ENCODE measurements around the gene RIC3.

Gene RIC3, protein sequence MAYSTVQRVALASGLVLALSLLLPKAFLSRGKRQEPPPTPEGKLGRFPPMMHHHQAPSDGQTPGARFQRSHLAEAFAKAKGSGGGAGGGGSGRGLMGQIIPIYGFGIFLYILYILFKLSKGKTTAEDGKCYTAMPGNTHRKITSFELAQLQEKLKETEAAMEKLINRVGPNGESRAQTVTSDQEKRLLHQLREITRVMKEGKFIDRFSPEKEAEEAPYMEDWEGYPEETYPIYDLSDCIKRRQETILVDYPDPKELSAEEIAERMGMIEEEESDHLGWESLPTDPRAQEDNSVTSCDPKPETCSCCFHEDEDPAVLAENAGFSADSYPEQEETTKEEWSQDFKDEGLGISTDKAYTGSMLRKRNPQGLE

DNA sequence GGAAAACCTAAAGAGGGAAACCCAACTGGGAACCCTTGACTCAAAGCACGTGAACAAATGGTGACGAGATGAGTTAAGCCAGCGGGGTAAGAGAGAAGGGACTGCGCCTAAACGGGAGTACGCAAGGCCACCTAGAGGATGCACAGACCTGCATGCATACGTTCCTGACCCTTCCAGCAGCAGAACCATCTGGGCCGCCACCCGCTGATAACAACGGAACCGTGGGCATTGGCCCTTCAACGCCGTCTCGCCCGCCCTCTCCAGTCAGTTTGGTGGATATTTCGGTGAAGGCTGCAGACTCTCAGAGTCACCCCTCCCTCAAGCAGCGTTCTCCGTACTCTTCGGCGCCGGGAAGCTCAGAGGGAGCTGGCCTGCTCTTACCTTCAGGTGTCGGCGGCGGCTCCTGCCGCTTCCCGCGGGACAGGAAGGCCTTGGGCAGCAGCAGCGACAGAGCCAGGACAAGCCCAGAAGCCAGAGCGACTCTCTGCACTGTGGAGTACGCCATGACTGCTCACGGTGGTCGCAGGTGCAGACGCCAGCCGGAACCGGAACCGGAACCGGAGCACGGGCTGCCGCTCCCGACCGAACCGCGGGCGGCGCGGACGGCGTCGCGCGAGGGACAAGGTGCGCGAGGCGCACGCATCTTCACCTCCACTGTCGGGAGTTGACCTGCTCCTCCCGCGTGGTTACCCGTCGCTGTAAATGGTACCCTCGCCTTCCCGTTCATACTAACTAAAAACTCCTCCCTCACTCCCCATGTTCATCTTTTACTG, at the start of gene RIC3:
TSS of gene RIC3 (minus strand) at position 541 of the 773 bp plus-strand sequence. CDS start at position 505, 36 bp downstream.
- DNase-seq: peak; percentile 71 to 89 (median 89)

DNA sequence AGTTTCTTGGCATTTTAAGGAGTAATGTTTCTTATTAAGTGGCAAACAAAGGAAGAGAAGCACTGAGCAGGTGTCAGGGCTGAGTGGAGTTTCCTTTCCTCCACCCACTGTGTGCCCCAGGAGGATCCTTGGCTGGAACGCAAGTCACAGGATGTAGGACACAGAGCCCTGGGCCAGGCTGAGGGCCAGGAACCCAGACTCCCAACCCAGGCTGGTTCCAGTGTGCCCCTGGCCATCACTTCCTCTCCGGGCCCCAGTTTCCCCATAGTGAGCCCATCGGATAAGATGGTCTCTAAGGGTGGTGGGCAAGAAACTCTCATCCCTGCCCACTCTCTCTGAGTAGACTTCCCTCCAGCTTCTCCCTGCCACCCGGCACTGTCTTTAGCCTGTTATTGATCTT, 49.6 kb upstream of the RIC3 start:
- no peak for DNase-seq

DNA sequence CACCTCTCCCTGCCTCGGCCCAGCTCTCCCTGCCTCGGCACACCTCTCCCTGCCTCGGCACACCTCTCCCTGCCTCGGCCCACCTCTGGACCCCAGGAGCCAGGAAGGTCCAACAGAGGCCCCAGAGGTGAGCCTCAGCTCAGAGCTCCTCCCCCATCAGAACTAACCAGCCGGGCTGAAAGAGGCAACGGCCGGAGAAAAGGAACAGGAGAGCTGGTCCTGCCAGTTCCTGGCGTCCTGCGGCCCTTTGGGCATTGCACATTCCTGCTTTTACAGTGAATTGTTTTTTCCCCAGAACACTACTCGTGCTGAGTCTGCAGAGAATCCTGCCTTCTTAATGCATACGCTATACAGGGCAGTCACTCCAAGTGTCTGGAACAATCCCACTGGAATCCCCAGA, 49.1 kb upstream of the RIC3 start:
- no peak for DNase-seq

DNA sequence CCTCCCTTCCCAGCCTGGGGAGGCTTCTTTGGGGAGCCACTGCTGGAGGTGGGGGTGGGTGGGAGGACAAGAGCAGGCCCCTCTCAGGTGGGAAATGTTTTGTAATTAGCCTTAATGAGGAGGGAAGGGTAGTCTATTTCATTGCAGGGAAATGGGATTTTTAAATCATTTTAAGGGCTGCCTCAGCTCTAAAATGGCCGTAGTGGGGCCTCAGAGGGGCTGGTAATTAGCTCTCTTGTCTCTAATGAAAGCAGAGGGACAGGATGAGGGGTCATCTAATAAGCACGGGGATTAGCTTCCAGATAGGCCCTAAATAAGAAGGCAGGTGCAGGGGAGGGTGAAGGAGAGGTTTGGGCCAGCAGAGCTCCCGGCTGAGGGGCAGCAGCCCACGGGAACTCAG, 48.3 kb upstream of the RIC3 start:
- DNase-seq: no peak

DNA sequence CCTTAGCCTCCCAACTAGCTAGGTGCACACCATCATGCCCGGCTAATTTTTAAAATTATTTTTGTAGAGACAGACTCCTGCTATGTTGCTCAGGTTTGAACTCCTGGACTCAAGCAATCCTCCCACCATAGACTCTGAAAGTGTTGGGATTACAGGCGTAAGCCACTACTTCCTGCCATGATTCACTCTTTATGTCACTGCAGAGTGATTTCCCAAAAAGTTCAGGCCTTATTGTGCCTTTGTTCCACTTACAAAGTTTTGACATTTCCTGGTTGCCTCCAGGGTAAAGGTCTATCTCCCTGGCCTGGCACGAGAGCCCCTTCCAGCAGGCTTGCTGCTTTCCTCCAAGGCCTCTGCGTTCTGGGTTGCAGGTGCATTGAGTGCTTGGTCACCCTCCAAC, 44.6 kb upstream of the RIC3 start:
- no peak for DNase-seq

DNA sequence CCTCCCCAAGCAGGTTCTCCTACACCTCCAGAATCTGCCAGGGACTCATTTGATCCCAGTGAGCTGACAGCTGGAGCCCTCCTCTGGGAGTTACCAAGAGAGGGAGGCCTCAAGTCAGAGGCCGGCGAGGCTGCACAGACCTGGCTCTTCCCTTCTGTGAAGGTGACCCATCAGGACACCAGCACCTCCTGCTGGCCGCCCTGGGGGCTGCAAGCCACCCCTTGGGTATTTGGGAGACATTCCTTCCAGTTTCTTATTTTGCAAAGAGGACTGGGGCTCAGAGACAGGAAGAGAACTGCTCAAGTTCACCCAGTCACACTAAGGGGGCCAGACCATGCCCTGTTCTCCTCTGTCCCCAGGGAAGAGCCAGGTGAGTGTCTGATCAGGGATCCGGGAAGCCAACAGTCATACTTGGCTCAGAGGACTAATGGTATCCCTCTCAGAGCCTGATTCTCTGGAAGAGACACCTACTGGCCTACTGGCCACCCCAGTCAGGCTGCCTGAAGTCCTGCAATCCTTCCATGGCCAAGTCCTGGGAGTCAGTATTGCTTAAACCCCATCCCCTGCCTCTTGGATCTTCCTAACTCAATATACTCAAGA, 40.5 kb upstream of the RIC3 start:
- no peak for DNase-seq

DNA sequence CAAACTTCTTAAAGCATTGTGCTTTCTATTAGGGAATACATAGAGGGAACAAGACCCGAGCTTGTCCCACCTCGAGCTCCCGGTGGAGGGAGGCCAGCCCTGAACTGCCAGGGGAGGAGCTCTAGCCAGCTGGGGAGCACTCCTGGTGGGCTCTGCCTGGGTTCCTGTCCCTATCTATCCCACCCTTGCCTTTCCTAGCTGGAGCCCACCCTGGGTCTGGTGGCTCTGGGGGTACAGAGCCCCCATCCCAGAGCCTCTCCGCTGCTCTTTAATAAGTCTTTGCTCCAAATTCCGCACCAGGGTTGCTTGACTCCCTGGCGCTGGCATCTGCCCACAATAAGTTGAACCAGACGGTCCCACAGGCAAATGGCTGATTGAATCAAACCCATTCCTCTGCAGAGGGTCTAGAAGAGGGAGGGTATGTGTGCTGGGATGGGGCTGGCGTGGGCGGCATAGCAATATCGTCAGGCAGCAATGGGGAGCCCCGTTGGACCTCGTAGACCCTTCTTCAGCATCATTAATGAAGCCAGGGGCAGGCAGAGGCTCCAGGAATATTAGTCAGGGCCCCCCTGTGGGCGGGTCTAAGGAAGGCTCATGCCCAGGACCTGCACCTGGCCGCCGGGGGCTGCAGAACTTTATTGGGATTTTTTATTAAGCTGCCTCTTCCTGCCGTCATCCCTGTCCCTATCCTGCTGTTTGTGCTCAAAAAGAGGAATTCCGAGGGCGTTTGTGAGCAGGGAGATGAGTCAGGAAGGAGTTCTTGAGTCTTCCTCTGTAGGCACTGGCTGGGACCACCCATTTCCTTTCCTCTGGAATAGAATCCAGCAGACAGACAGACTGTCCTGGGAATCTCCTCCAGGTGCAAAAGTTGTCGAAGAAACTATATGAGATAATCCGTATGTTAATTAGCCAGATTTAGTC, 38.5 kb upstream of the RIC3 start:
- no peak for DNase-seq

DNA sequence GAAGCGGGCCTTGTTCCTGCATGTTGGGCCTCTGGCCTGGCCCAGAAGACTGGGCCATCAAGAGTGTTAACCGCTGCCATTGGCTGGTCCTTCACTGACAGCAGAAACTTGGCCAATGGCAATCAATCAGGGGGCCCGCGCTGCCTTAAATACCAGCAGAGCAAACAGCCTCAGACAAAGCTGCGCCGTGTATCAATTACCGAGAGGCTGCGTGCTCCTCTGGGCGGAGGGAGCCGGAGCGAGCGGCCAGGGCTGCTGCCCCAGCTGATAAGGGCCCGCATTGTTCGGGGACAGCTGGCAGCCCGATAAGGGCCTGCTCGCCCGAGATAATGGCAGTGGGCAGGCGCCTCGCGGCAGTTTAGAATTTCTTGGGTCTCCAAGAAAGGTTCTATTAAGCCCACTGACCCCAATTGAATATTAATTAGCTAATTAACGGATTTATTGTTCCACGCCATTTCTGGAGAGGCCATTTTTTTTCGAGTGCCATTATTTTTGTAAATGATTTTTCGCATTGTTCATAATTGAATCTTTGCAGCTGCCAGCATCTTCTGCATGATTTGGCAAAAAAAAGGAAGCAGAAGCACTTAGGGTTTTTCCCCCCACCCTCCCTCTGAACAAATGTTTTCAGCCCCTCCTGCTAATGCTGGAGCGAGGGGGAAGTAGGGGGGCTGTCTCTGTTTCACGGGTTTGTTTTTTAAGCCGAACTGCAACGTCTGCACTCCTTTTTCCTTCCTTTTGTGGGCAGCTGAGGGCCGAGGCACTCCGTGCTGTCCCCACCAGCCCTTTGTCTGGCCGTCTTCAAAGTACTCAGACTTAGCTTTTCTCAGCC, 37.6 kb upstream of the RIC3 start:
- DNase-seq: peak in 2 of 3 experiments; percentile 45 to 79

DNA sequence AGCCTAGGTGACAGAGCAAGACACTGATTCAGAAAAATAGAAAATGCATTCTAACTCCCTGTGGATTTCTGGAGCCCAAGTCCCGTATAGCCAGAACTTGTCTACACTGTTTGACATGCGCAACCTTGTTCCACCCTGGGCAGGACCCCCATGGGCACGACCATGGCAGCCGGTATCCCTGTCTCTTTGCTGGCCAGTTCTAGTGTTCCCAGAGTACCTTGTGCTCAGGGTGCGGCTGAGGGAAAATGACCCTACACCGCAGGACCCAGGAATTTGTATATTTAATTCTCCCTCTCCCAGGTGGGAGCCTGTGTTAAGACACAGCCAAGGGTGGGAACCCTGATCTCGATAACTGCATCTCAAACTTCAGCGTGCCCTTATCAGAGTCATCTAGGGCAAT, 36.7 kb upstream of the RIC3 start:
- no peak for DNase-seq

DNA sequence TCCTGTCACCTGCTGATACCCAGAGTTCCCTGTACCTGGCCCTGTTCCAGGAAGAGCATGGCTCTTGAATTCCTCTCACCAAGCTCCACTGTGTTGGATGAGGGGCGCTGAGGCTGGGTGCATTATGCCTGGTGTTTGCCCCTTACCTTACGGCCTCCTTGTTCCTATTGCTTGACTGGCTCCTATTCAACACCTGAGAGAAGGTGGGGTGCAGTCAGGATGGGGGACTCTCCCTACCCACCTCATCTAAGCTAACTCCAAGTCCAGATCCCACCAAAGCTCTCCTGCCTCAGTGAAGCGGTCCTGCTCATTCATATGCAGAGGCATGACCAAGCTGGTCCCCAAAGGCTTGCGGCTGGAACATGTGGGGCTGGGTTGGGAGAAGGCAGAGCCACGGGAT, 35.8 kb upstream of the RIC3 start:
- no peak for DNase-seq

DNA sequence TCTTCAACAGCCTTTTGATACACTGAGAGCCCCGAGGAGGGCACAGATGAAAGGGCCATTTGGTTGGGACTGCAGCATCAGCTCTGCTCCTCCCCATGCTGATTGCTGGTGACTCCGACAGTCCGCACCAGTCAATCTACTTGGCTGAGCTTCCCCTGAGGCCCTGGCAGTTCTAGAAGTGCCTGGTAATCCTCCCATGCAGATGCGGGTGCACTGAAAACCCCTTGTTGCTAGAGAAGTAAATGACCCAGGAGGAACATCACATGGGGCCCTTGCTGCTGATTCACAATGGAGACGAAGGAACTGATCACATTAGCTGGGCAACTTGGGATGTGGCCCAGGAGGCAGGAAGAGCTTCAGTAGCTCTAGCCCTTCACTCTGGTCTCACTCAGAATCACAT, 35.2 kb upstream of the RIC3 start:
- no peak for DNase-seq

DNA sequence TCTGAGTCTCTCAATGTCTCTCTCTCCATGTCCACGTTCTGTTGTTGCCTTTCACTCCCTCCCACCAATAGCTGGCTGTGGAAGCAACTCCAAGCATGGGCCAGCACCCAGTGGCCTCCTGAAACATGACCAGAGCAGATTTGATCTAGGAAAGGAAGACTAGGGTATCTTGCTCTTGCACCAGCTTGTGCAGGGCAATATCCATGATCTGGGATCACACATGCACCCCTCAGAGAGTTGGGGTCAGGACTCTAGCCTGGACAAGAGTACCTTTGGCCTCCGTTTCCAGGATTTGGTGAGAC, 34.5 kb upstream of the RIC3 start:
- DNase-seq: no peak

DNA sequence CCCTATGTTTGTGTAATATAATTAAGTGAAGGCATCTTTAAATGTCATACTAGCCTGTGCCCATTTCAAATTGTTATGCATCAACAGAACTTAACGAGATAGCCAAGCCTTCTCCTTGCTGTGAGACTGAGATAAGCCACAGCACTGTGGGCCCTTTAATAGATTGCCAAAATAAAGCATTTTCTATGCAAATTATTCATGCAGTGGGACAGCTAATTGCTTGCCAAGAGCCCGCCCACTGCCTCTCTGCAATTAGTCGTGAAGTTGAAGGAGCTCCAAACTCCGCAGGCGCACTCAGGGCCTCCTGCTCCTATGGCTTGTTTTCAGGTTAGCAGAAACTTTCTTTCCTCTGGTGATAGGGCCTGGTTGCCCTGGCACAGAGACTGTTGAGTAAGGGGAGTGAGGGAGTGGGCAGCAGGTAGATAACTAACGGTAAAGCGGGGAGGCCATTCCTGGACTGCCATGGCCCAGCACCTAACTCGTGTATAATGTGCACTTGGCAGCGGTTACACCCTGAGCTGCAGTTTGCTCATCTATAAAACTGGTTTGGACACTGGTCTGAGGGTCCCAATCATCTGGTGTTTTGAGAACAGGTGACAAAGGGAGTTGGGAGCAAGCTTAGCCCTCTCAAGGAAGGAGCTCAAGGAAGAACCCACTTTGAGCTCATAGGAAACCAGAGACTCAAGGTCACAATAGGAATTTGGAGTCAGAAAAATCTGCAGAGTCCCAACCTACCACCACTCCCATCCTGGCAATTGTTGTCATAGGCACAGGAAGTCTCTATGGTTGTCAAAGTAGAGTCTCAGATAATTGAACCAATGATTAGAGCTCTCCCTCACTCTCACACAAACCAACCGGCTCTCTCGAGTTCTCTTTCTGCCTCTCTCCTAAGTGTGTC, 33.9 kb upstream of the RIC3 start:
- no peak for DNase-seq

DNA sequence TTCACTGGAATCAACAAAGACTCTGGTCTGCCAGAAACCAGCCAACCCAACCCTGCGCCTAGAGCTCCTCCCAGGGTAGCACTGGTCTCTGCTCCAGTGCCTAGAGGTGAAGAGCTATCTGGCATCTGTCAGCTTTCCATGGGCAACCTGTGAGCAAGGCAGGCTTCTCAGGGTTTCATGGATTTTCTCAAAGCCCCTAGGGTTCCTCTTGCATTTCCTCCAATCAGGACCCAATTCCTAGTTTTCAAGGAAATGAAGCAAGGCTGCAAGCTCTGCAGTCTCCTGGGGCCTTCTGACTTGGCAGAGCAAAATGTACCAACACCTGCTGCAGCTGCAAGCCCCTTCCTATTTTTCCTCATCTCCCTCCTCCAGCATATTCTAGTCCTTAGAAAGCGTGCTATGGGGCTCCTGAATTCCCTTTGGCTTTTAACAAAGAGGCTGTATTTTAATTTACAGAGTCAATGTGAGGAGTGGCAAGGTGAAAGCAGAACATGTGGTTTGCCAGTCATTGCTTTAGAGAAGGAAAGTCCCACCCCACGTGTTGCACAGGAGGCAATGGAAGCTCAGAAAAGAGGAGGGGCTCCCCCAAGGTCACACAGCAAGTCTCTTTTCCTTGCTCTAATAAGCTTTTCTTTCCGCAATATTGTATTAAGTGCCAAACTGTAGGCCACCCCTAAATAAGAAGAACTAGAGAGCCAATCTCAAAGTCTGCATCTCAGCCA, 33.0 kb upstream of the RIC3 start:
- DNase-seq: no peak

DNA sequence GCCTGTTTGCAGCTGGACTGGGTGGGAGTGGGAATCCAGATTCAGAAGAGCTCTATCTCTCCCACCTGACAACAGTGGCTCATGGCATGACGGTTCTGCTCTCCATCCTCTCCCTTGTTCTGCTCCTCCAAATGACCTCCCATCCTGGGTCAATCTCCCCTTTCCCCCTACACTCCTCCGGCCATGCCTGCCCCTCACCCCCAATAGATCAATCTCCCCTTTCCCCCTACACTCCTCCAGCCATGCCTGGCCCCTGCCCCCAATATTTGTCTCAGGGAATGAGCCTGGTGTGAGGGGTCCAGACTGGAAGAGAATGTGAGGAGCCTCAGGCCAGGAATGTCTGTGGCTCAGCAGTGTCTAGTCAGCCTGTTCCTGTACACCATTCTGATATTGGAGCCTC, 30.9 kb upstream of the RIC3 start:
- no peak for DNase-seq

DNA sequence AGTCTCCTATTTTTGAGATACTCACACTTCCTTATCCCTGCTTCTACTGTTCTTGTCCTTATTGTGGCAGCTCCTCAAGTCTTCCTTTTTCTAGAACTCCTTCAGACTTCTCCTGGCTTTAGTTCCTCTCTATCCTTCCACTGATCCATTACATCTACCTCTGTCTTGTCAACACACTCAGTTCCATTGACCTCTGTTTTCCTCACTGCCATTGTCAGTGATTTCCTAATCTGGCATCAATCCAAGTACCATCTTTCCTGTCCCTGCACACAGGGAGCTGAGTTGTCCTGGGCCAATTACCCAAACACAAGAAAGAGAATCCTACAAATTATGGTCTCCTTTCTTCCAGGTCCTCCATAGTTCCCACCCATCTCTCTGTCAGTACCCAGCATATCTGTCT, 27.9 kb upstream of the RIC3 start:
- DNase-seq: no peak

DNA sequence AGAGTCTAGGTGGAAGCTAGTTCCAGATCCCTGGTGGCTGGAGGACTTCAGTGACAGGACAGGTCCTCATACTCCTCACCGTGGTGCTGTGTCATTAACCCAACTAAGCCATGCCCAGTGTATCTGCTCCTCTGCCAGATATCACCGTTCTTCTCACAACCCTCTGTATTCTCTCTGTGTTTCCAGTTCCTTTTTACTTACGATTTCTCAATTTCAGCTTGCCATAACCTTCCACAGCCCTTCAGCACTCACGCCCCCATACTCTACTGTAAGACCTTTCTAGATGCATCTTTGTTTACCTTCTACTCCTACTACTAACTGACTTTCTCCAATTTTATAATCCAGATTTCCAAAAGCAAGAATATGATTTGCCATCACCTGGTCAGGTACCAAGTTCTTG, 26.1 kb upstream of the RIC3 start:
- DNase-seq: no peak

DNA sequence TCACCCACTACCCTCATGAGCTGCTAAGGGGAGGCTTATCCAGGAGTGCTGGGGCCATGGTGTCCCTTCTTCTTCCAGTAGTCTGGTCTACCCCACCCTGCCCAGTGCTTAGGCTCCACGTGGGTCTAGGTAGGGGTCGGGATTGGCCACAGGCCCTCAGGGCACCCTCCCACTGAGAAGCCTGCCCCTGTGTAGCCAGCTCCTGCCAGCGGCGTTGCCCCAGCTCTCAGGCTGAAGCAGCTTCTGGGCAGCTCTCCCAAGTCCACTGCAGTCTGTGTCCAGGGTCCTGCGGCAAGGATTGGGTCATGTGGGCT, 24.0 kb upstream of the RIC3 start:
- DNase-seq: no peak

DNA sequence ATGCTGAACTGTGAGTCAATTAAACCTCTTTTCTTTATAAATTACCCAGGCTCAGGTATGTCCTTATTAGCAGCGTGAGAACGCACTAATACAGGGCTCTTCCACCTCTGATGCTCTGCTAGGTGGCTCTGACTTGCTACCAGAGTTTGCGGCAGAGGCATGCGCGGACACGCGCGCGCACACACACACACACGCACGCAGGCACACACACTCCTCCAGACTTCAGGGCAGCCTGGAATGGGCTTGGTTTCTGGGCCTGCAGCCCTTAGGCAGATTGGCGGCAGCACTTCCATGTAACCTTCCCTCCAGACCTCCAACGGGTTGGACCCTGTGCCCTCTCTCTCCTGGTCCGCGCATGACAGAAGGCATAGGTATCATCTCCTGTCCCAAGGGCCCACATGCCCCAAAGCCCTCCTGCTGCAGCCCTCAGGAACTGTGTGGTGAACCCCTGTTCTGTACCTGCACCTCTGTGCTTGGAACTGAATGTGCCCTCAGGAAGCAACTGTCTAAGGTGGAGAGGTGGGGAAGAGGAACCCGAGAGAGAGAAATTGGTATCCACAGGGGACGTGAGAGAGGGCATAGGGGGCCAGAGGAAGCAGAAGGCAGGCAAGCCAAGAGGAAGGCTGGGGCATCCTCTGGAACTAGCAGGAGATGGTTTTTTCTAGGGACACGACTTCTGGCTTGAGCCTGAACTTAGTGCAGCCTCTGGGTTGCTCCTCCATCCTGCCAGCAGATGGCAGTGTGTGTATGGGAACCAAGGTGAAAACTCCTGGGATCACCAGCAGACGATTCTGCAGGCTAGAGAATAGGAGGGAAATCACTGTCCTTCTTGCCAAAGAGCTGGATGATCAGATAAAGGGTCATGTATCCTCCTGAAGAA, 23.4 kb upstream of the RIC3 start:
- peak; percentile 60 to 84 (median 73) for DNase-seq

DNA sequence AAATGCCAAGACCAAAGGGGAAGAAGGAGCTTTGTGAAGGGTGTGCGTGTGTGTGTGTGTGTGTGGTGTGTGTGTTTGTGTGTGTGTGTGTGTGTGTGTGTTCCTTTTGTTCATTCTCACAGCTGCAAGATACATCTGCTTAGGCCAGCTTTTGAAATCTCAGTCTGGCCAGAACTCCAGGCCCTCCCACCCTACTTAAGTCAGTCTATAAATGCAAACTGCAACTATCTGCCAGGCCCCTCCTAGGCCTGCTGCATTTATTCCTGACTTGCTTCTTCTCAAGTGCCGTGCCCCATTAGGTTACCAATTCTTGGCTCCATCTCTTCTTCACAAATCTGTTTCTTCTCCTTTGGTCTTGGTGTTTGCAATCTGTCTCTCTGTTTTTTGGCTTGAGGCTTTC, 21.6 kb upstream of the RIC3 start:
- DNase-seq: no peak
